HG03558 (cell line): ENCODE measurements around the gene GRIP1.

ENCODE experiments used
- ATAC-seq: cut with Tn5 transposase; IDR thresholded peaks from one replicate; pipeline ENCODE4 v1.9.1; 2021; ENCODE audit warnings: moderate number of reproducible peaks; ENCODE audit not compliant: unreplicated experiment; ENCODE audit errors: extremely low read depth

Gene GRIP1

GRCh38 chr12:66491853-66492252 is 187.0 kb downstream of the GRIP1 start:
- no peak for ATAC-seq

DNA sequence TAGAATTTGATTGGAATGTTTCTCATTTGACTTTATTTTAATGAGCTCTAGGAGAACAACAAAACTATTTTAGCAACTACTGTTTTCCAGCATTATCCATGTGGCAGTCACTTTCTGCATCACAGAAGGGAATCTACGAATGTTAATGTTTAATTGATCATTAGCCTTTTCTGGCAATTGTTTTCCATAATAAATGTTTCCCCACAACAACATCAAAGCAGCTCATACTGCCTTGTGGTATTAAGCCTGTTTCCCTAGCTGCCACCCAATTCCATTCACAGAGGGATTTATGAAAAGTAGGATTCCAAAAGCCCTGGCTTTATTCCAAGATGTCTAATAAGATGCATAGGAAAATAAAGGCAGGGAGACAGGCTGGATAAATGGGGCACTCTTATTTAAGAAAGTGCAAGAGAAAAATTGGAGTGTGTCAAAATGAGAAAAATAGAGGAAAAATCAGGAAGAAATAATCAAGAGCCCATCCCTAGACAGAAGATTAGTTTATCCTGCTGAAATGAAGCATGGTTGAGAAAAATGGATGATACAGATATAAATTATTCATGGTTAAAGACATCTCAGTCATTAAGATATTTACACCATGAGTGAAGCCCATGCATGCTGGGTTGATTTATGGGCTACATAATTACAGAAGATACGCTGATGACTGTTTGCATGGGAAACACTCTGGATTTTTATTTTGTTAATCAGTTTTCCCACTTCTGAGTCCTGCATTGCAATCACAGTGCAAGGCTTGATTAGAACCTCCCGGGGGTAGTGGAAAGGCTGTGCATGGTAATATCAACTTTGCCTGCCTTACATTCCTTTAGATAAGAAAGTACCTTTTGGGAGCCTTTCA is 196.3 kb downstream of the GRIP1 start:
- no peak for ATAC-seq

DNA sequence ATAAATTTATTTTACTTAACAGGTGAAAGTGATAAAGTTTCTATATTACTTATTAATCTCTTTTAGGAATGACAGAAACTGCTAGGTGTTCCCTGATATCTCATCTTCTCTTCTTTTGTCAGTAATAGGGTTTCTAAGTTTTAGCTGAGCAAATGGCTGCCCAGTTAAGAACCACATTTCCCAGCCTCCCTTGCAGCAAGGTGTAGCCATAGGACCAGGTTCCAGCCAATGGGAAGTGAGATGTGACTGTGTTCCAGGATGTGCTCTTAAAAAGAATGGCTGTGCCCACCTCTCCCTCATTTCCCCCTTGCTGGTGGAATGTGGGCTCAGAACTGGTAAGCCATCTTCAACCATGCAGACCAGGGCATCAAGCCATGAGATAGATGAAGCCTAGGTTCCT is 210.9 kb downstream of the GRIP1 start:
- no peak for ATAC-seq

DNA sequence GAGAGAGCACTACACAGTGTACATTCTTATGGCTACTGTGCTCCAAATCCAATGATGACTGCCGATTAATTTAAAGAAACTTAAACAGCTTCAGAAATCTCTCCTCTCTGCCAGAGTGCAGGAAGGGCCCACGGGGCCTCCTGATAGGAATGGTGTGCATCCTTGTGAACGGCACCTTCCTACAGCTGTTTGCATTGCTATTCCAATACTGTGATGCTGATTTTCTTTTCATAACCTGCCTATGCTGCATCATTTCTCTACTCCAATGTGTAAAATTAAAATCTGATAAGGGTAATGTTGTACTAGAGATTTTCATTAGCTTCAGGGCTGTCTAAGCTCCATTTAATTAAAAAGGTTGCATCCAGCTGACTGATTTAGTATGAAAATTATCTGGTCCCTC is 217.5 kb downstream of the GRIP1 start:
- ATAC-seq = no peak

DNA sequence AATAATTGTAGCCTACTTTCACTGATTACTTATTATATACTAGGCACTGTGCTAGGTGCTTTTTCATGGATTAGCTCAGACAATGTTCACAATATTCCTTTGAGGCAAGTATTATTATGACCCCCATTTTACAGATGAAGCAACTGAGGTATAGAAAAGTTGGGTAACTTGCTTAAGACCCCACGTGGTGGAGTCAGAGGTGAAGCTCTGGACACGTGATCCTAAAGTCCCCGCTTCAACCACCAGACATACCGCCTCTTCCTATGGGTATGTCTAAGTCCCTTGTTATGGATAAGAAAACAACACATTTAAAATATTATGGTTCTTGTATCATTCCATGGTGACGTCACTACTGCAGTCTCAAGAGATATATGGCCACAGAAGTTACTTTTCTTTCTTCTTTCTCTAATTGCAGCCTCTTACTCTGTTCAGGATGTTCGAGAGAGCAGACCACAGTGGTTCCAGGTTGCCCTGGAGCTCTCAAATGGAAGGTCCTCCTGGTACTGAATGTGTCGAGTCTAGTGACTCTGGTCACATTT is 218.9 kb downstream of the GRIP1 start:
- no peak for ATAC-seq

- no peak for ATAC-seq
Observed at GRCh38 chr12:66456612-66457011, 222.3 kb downstream of the GRIP1 start.

DNA sequence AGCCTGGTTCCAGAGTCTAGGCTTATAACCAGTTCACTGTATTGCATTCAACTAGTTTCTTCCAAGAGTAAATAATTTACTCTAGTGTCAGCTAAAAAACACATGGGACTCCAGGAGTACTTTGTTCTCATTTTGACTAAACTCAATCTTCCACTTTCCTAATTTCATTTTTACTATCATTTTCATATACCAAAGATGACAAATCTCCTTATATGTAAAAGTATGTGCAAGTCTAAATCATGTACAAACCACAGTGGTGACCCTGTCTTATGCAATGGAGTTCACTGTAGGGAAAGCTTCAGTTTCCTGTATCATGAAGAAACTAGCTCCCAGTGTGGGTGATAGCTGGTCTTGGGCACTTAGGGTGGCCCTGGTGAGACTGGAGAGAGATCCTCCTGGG is 225.0 kb downstream of the GRIP1 start:
- peak; percentile 91 for ATAC-seq

- ATAC-seq = no peak
Observed at GRCh38 chr12:66453120-66453519, 225.8 kb downstream of the GRIP1 start.

- no peak for ATAC-seq
Observed at GRCh38 chr12:66449531-66449930, 229.3 kb downstream of the GRIP1 start.

GRCh38 chr12:66447643-66448042 is 231.2 kb downstream of the GRIP1 start:
- no peak for ATAC-seq

DNA sequence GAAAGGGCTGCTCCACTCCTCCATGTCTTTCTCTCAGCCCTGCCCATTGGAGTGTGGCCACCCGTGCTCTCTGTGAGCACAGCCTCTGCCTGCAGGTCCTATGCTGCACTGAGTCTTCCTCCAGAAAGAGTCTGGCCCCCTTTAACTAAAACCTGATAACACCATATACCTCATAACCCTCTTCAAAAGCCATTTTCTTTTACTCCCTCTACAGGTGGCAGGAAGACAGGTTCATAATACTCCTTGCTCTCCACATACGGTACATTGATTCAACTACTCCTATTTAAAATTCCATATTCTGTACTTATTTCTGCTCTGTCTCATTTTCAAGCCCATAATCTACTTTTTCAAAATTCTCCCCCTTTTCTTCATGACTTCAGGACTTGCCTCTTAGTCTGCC is 232.6 kb downstream of the GRIP1 start:
- ATAC-seq = no peak

DNA sequence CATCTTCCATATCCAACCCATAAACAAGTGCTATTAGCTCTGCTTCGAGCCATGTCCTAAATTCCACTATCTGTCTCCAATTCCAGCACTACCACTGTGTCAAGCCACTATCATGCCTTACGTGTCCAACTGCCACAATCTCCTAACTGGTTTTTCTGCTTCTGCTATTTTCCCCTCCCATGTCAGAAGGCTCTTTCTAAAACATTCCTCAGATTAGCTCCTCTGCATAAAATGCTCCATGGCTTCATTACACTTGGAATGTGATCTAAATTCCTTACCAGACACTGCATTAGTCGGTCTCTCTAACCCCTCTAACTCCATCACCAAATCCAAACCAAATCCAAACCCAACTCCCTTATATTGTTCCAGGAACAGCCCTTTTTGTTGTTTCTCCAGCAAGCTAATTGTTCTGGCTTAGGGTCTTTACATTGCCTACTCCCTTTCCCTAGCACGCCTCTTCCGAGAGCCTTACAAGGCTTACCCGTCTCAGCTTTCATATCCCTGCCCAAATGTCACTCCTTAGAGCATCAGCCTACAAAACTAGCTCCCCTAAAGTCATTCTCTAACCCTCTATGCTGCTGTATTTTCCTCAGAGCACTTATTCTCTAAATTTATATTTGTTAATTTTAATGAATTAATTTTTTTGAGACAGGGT is 236.8 kb downstream of the GRIP1 start:
- ATAC-seq = no peak

DNA sequence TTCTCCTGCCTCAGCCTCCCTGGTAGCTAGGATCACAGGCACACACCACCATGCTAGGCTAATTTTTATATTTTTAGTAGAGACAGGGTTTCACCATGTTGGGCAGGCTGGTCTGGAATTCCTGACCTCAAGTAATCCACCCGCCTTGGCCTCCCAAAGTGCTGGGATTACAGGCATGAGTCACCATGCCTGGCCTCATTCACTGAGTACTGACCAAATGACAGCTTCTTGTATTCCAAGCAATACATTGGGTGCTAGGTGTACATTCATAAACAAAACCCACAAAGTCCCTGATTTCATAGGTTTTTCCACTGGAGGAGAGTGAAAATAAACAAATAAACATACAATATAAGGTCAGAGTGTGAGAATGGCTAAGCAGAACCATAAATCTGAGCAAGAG is 240.3 kb downstream of the GRIP1 start:
- no peak for ATAC-seq

- no peak for ATAC-seq
Observed at GRCh38 chr12:66430106-66430505, 248.8 kb downstream of the GRIP1 start.

DNA sequence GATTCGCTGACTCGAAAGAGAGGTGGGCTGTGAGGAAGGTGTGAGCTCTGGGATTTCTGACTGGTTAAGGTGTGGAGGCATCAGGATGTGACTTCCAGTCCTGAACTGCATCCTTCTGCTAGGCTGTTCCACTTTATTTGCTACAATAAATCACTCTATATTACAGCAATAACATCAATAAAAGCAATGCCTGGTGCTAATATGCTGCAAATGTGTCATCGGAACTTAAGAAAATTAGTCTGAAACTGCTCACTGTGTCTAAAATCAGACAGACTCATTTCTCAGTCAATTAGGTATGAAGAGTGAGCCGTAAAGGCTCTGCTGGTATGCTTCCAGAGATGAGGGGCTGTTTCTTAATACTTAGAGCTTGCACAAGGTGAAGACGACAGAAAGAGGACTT is 250.0 kb downstream of the GRIP1 start:
- ATAC-seq = no peak

DNA sequence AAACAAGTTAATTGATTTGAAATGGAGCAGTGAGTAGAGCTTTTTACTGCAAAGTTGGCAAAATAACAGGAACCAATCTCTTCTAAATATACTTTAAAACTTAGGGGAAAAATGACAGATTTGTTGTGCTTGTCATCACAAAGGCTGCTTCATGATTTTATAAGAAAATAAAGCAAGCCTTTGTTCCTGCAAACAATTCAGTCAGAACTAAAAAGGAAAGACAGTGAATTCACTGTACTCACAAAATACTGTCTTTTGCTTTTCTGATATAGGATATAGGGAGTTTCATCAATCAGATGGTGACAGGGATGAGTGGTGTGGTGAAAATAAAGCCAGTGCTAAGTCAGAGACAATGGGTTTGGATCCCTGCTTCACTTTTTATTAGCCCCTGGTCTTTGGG is 250.6 kb downstream of the GRIP1 start:
- no peak for ATAC-seq

DNA sequence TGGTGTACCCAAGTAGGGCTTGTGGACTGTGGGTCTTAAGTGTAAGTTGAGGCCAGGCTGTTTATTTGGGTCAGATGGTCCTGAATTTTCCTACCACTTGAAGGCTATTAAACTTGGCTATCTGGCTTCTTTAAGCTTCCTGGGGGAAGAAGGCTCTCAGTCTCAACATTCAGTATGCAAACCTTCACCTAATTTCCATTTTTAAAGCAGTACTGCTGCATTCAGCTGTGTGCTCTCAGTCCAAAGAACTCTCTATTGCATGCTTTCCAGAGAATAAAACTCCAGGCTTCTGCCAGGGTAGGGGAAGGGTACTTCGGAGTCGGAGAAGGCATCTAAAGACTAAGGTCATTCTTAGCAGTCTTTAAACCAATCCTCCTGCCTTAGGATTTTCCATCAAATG is 252.2 kb downstream of the GRIP1 start:
- ATAC-seq = no peak

- no peak for ATAC-seq
Observed at GRCh38 chr12:66423266-66423665, 255.6 kb downstream of the GRIP1 start.

DNA sequence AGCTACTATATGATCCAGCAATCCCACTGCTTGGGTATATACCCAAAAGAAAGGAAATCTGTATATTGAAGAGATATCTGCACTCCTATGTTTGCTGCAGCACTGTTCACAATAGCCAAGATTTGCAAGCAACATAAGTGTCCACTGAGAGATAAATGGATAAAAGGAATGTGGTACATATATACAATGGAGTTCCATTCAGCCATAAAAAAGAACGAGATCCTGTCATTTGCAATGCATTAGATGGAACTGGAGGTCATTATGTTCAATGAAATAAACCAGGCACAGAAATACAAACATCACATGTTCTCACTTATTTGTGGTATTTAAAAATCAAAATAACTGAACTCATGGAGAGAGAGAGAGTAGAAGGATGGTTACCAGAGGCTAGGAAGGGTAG is 260.0 kb downstream of the GRIP1 start:
- no peak for ATAC-seq

DNA sequence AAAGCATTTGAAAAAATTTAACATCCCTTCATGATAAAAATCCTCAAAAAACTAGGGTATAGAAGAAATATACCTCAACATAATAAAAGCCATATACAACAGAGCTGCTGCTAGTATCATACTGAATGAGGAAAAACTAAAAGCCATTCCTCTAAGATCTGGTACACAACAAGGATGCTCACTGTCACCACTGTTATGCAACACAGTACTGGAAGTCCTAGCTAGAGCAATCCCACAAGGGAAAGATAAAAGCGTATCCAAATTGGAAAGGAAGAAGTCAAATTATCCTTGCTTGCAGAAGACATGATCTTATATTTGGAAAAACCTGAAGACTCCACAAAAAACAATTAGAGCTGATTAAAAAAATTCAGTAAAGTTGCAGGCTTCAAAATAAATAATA is 261.7 kb downstream of the GRIP1 start:
- no peak for ATAC-seq

GRCh38 chr12:66409195-66409871 is 269.5 kb downstream of the GRIP1 start:
- ATAC-seq = peak; percentile 59
